ENCODE data around the gene ILKAP. TPM values are rescaled to one million over a fixed set of nuclear protein-coding genes. Genes with fewer than 3 reads are reported as not detected.

Gene ILKAP
- polyA plus RNA-seq, 1 donor from 2014 or later: 78.5 TPM

DNA sequence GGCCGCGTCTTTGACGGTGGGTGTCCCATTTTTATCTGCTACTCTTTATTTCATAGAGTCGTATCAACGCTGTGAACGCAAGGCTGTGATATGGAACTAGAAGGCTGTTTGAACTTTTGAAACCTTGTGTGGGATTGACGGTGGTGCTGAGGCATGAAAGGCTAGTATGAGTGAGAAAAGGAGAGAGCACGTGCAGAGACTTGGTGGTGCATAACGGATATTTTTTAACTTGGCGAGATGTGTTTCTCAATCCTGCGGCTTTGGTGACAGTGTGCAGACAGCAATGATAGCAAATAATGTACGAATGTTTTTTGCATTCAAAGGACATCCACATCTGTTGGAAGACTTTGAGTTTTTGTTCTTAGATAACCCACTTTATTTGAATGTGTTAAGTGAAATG, 30.1 kb upstream of the ILKAP start:
- no peak overlapping the region for H2AFZ ChIP-seq (ENCODE audit: low read depth, low read length)

GRCh38 chr2:238231809-238232208, 28.3 kb upstream of the ILKAP start:
- H3K27me3 ChIP-seq (ENCODE audit: insufficient read depth, low read depth, low read length): peaks cover 6% of the 10 kb centered on the region

More for the DNA sequence above, 30.1 kb upstream of the ILKAP start:
- peaks cover 6% of the 10 kb centered on the region for H3K27me3 ChIP-seq (ENCODE audit: insufficient read depth, low read depth, low read length)
- no peak overlapping the region for H3K27ac ChIP-seq (ENCODE audit: low read length)
- TF ChIP-seq CTCF (IDR thresholded peaks at IDR 0.05; ENCODE audit: poor library complexity, severe bottlenecking): no peak
- TF ChIP-seq EZH2 (IDR thresholded peaks at IDR 0.05; ENCODE audit: borderline replicate concordance, insufficient read depth, low read length, poor library complexity, severe bottlenecking): no peak
- no peak for TF ChIP-seq EP300 (conservative IDR thresholded peaks at IDR 0.05; ENCODE audit: poor library complexity, severe bottlenecking)
- no peaks in the 10 kb centered on the region for H3F3A ChIP-seq (ENCODE audit: insufficient read depth, low read length, poor library complexity, severe bottlenecking)
- peaks cover 6% of the 10 kb centered on the region for H3K79me2 ChIP-seq (replicated peaks; ENCODE audit: insufficient read depth, low read length)
- H3K36me3 ChIP-seq (ENCODE audit: insufficient read depth, low read length): no peaks in the 10 kb centered on the region
- H3K9ac ChIP-seq (ENCODE audit: low read length): no peak overlapping the region
- no peaks in the 10 kb centered on the region for H3K9me2 ChIP-seq (ENCODE audit: insufficient read depth, low read length)
- no peak overlapping the region for H3K4me2 ChIP-seq (ENCODE audit: low read length)
- no peaks in the 10 kb centered on the region for H4K20me1 ChIP-seq (ENCODE audit: insufficient read depth)
- H3K4me3 ChIP-seq (ENCODE audit: low read length): no peak overlapping the region
- no peaks in the 10 kb centered on the region for H3K9me3 ChIP-seq (ENCODE audit: low read length)

More at GRCh38 chr2:238231809-238232208, 28.3 kb upstream of the ILKAP start:
- no peaks in the 10 kb centered on the region for H3K9me2 ChIP-seq (ENCODE audit: insufficient read depth, low read length)
- no peaks in the 10 kb centered on the region for H3F3A ChIP-seq (ENCODE audit: insufficient read depth, low read length, poor library complexity, severe bottlenecking)
- no peaks in the 10 kb centered on the region for H4K20me1 ChIP-seq (ENCODE audit: insufficient read depth)
- H3K9me3 ChIP-seq (ENCODE audit: low read length): no peaks in the 10 kb centered on the region
- H3K27ac ChIP-seq (ENCODE audit: low read length): no peak overlapping the region
- H2AFZ ChIP-seq (ENCODE audit: low read depth, low read length): no peak overlapping the region
- no peak overlapping the region for H3K4me2 ChIP-seq (ENCODE audit: low read length)
- H3K4me3 ChIP-seq (ENCODE audit: low read length): peak overlapping the region; percentile 68
- no peaks in the 10 kb centered on the region for H3K36me3 ChIP-seq (ENCODE audit: insufficient read depth, low read length)
- TF ChIP-seq TAF1 (IDR thresholded peaks at IDR 0.05; ENCODE audit: low read depth) (no peak), CTCF (IDR thresholded peaks at IDR 0.05; ENCODE audit: poor library complexity, severe bottlenecking) (no peak), EP300 (conservative IDR thresholded peaks at IDR 0.05; ENCODE audit: poor library complexity, severe bottlenecking) (no peak), MXI1 (conservative IDR thresholded peaks at IDR 0.05; ENCODE audit: poor library complexity, severe bottlenecking) (no peak), POLR2AphosphoS5 (IDR thresholded peaks at IDR 0.05) (no peak), RAD21 (conservative IDR thresholded peaks at IDR 0.05) (no peak), EZH2 (IDR thresholded peaks at IDR 0.05; ENCODE audit: borderline replicate concordance, insufficient read depth, low read length, poor library complexity, severe bottlenecking) (no peak), SMC3 (conservative IDR thresholded peaks at IDR 0.05; ENCODE audit: poor library complexity) (no peak)
- TF ChIP-seq, protein P1, sequence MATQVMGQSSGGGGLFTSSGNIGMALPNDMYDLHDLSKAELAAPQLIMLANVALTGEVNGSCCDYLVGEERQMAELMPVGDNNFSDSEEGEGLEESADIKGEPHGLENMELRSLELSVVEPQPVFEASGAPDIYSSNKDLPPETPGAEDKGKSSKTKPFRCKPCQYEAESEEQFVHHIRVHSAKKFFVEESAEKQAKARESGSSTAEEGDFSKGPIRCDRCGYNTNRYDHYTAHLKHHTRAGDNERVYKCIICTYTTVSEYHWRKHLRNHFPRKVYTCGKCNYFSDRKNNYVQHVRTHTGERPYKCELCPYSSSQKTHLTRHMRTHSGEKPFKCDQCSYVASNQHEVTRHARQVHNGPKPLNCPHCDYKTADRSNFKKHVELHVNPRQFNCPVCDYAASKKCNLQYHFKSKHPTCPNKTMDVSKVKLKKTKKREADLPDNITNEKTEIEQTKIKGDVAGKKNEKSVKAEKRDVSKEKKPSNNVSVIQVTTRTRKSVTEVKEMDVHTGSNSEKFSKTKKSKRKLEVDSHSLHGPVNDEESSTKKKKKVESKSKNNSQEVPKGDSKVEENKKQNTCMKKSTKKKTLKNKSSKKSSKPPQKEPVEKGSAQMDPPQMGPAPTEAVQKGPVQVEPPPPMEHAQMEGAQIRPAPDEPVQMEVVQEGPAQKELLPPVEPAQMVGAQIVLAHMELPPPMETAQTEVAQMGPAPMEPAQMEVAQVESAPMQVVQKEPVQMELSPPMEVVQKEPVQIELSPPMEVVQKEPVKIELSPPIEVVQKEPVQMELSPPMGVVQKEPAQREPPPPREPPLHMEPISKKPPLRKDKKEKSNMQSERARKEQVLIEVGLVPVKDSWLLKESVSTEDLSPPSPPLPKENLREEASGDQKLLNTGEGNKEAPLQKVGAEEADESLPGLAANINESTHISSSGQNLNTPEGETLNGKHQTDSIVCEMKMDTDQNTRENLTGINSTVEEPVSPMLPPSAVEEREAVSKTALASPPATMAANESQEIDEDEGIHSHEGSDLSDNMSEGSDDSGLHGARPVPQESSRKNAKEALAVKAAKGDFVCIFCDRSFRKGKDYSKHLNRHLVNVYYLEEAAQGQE (IDR thresholded peaks at IDR 0.05; ENCODE audit: borderline replicate concordance): no peak
- no peak overlapping the region for H3K9ac ChIP-seq (ENCODE audit: low read length)
- H3K79me2 ChIP-seq (replicated peaks; ENCODE audit: insufficient read depth, low read length): no peaks in the 10 kb centered on the region
